Ishikawa (cell line): ENCODE measurements around the gene ZNF70.

ENCODE experiments used
- CEBPB ChIP-seq: IDR thresholded peaks from 2 replicates; pipeline ENCODE4 v1.6.1; 2012
- RAD21 ChIP-seq: IDR thresholded peaks from 2 replicates; pipeline ENCODE4 v1.6.1; 2012; ENCODE audit warnings: low read depth
- YY1 ChIP-seq: IDR thresholded peaks from 2 replicates; pipeline ENCODE4 v1.6.1; 2012; ENCODE audit warnings: low read depth
- ZBTB7A ChIP-seq: IDR thresholded peaks from 2 replicates; pipeline ENCODE4 v1.6.1; 2012; ENCODE audit warnings: low read depth
- TF ChIP-seq, protein P1 (sequence below): IDR thresholded peaks from 2 replicates; pipeline ENCODE4 v1.6.1; 2012

DNA sequence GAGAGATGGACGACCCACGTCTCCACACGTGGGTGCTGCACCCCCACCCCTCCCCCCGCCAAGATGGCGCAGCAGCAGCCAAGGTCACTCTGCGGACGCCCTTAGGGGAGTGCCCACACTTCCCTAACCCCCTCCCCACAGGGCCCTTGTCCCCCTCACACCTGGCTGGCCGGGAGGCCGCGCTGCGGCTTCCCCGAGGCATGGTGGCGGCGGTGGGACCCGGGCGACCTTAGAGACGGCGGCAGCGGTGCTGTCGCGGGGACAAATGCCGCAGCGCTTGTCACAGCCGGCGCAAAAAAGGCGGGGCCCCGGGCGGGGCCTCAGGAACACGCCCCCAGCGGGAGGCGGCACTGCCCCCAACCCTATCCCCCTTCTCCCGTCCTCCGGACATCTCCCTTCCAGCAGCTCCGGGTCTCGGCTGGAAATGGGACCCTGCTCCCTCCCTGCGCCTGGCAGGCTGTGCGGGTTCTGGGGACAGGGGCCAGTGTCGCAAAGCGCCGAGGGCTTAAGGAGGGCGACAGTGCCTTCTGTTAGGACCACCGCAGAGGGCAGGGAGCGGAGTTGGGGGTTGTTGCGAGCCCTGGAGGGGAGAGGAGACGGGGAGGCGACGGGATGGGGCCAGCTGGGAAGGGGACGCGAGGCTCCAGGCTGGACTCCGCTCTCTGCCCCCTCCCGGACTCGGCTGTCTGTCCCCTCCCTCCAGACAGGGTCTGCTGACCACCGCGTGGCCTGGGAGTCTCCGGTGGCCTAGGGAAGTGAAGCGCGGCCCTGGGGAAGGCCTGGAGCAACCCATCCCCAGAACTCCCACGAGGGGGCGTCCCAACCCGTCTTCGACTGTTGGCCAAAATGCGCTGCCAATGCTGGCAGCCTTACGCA is 17.0 kb upstream of the ZNF70 start, which contains the start of gene CHCHD10:
- TF ChIP-seq CEBPB (no peak), YY1 (peak; percentile 91), RAD21 (peak; percentile 64), ZBTB7A (peak; percentile 99)
- TF ChIP-seq, protein P1, sequence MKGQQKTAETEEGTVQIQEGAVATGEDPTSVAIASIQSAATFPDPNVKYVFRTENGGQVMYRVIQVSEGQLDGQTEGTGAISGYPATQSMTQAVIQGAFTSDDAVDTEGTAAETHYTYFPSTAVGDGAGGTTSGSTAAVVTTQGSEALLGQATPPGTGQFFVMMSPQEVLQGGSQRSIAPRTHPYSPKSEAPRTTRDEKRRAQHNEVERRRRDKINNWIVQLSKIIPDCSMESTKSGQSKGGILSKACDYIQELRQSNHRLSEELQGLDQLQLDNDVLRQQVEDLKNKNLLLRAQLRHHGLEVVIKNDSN: no peak; the same call in none of the 2 replicates
